HEK293 (cell line): ENCODE measurements around the gene PEX16.

Experiments used
- CTCF ChIA-PET: fragments of 350-600 bp; formaldehyde crosslinking; extraction: SDS; loops from one replicate; lab custom pipeline; 2021; ENCODE audit warnings: antibody characterized with exemption; lab: Yijun Ruan, JAX
- POLR2A ChIA-PET: fragments of 300-600 bp; formaldehyde crosslinking; extraction: SDS; loops from one replicate; lab custom pipeline; 2020; ENCODE audit warnings: antibody characterized with exemption, inconsistent platforms; lab: Yijun Ruan, JAX
- H3K27ac ChIP-seq: fragments of 200-500 bp; sonication (Bioruptor generic); 2 replicates; pipeline ENCODE4 v1.5.1; 2014; ENCODE audit warnings: low read depth, low read length, control low read depth, inconsistent platforms; ENCODE audit errors: extremely low read depth
- H3K36me3 ChIP-seq, 2 experiments: fragments of 200-500 bp in 1 of 2; sonication (Bioruptor generic) in 1 of 2; 1 replicate in 1 of 2; 2 replicates in 1 of 2; pipeline ENCODE4 v1.5.1; 2014 to 2017; ENCODE audit warnings: inconsistent platforms in 2 of 2, low read length in 2 of 2; ENCODE audit not compliant: control insufficient read depth in 2 of 2, insufficient read depth in 1 of 2
- H3K4me1 ChIP-seq: fragments of 200-500 bp; sonication (Bioruptor generic); 2 replicates; pipeline ENCODE4 v1.5.1; 2014; ENCODE audit warnings: mild to moderate bottlenecking, low read length, inconsistent platforms; ENCODE audit not compliant: control insufficient read depth, insufficient read depth
- H3K4me3 ChIP-seq: 2 replicates; pipeline ENCODE4 v1.5.1; 2011; ENCODE audit warnings: low read depth, mild to moderate bottlenecking, control low read depth, low read length, moderate library complexity
- H3K9me3 ChIP-seq: fragments of 200-500 bp; sonication (Bioruptor generic); 2 replicates; pipeline ENCODE4 v1.5.1; 2014; ENCODE audit warnings: low read depth, low read length, inconsistent platforms; ENCODE audit not compliant: control insufficient read depth, insufficient read depth
- BCL11A ChIP-seq: fragments of 450-650 bp; formaldehyde crosslinking; IDR thresholded peaks from 2 replicates; pipeline ENCODE4 v1.5.1; 2016; ENCODE audit warnings: low read depth, missing biosample characterization, missing genetic modification characterization
- BCL11B ChIP-seq: fragments of 450-650 bp; formaldehyde crosslinking; IDR thresholded peaks from 2 replicates; pipeline ENCODE4 v1.5.1; 2016; ENCODE audit warnings: low read depth, missing biosample characterization, missing genetic modification characterization
- BCL6B ChIP-seq: fragments of 450-650 bp; formaldehyde crosslinking; IDR thresholded peaks from 2 replicates; pipeline ENCODE4 v1.5.1; 2017; ENCODE audit warnings: missing biosample characterization, missing genetic modification characterization
- GFI1B ChIP-seq: fragments of 450-650 bp; formaldehyde crosslinking; IDR thresholded peaks from 2 replicates; pipeline ENCODE4 v1.5.1; 2016; ENCODE audit warnings: missing biosample characterization, missing genetic modification characterization
- HOXC10 ChIP-seq: sonication (generic); formaldehyde crosslinking; IDR thresholded peaks from 2 replicates; pipeline ENCODE4 v1.8.1; 2023; ENCODE audit warnings: mild to moderate bottlenecking, missing genetic modification reagents
- KLF1 ChIP-seq: fragments of 450-650 bp; formaldehyde crosslinking; IDR thresholded peaks from 2 replicates; pipeline ENCODE4 v1.5.1; 2016; ENCODE audit warnings: missing biosample characterization, missing genetic modification characterization
- KLF17 ChIP-seq: fragments of 450-650 bp; formaldehyde crosslinking; IDR thresholded peaks from 2 replicates; pipeline ENCODE4 v1.5.1; 2016; ENCODE audit warnings: missing biosample characterization, missing genetic modification characterization
- MEIS1 ChIP-seq: sonication (generic); formaldehyde crosslinking; IDR thresholded peaks from 2 replicates; pipeline ENCODE4 v1.8.1; 2022; ENCODE audit warnings: missing genetic modification reagents, mild to moderate bottlenecking, borderline replicate concordance
- OSR2 ChIP-seq: fragments of 450-650 bp; formaldehyde crosslinking; IDR thresholded peaks from 2 replicates; pipeline ENCODE4 v1.5.1; 2016; ENCODE audit warnings: missing biosample characterization, missing genetic modification characterization
- ZBTB17 ChIP-seq: fragments of 450-650 bp; formaldehyde crosslinking; IDR thresholded peaks from 2 replicates; pipeline ENCODE4 v1.5.1; 2016; ENCODE audit warnings: missing biosample characterization, missing genetic modification characterization
- ZFP37 ChIP-seq: fragments of 450-650 bp; formaldehyde crosslinking; IDR thresholded peaks from 2 replicates; pipeline ENCODE4 v1.5.1; 2016; ENCODE audit warnings: missing biosample characterization, missing genetic modification characterization
- ZNF10 ChIP-seq: fragments of 450-650 bp; formaldehyde crosslinking; IDR thresholded peaks from 2 replicates; pipeline ENCODE4 v1.5.1; 2017; ENCODE audit warnings: missing biosample characterization, missing genetic modification characterization
- ZNF112 ChIP-seq: fragments of 450-650 bp; formaldehyde crosslinking; IDR thresholded peaks from 2 replicates; pipeline ENCODE4 v1.5.0; 2017; ENCODE audit warnings: missing biosample characterization, missing genetic modification characterization
- ZNF114 ChIP-seq: fragments of 450-650 bp; formaldehyde crosslinking; IDR thresholded peaks from 2 replicates; pipeline ENCODE4 v1.5.0; 2017; ENCODE audit warnings: missing biosample characterization, missing genetic modification characterization
- ZNF121 ChIP-seq: fragments of 450-650 bp; formaldehyde crosslinking; IDR thresholded peaks from 2 replicates; pipeline ENCODE4 v1.5.1; 2016; ENCODE audit warnings: missing biosample characterization, missing genetic modification characterization
- ZNF132 ChIP-seq: fragments of 450-650 bp; formaldehyde crosslinking; IDR thresholded peaks from 2 replicates; pipeline ENCODE4 v1.5.1; 2017; ENCODE audit warnings: missing biosample characterization, missing genetic modification characterization, borderline replicate concordance
- ZNF416 ChIP-seq: fragments of 450-650 bp; formaldehyde crosslinking; IDR thresholded peaks from 2 replicates; pipeline ENCODE4 v1.5.1; 2016; ENCODE audit warnings: missing biosample characterization, missing genetic modification characterization
- ZNF529 ChIP-seq: fragments of 450-650 bp; formaldehyde crosslinking; IDR thresholded peaks from 2 replicates; pipeline ENCODE4 v1.5.1; 2017; ENCODE audit warnings: missing genetic modification characterization, missing biosample characterization; ENCODE audit not compliant: insufficient replicate concordance
- ZNF571 ChIP-seq: fragments of 450-650 bp; formaldehyde crosslinking; IDR thresholded peaks from 2 replicates; pipeline ENCODE4 v1.5.0; 2017; ENCODE audit warnings: missing biosample characterization, missing genetic modification characterization
- ZNF585B ChIP-seq: fragments of 450-650 bp; formaldehyde crosslinking; IDR thresholded peaks from 2 replicates; pipeline ENCODE4 v1.5.1; 2016; ENCODE audit warnings: missing biosample characterization, missing genetic modification characterization
- ZNF658 ChIP-seq: fragments of 450-650 bp; formaldehyde crosslinking; IDR thresholded peaks from 2 replicates; pipeline ENCODE4; 2016; ENCODE audit warnings: missing biosample characterization, missing genetic modification characterization
- ZNF701 ChIP-seq: fragments of 450-650 bp; formaldehyde crosslinking; IDR thresholded peaks from 2 replicates; pipeline ENCODE4 v1.5.1; 2016; ENCODE audit warnings: missing biosample characterization, missing genetic modification characterization
- ZNF747 ChIP-seq: fragments of 450-650 bp; formaldehyde crosslinking; IDR thresholded peaks from 2 replicates; pipeline ENCODE4 v1.5.1; 2016; ENCODE audit warnings: missing biosample characterization, missing genetic modification characterization
- ZNF76 ChIP-seq: fragments of 450-650 bp; formaldehyde crosslinking; IDR thresholded peaks from 2 replicates; pipeline ENCODE4; 2016; ENCODE audit warnings: low read depth, missing biosample characterization, missing genetic modification characterization, borderline replicate concordance
- ZXDB ChIP-seq: fragments of 450-650 bp; formaldehyde crosslinking; IDR thresholded peaks from 2 replicates; pipeline ENCODE4 v1.5.1; 2016; ENCODE audit warnings: missing biosample characterization, missing genetic modification characterization
- TF ChIP-seq, protein P1 (sequence below): sonication (generic); formaldehyde crosslinking; IDR thresholded peaks from 2 replicates; pipeline ENCODE4 v1.8.1; 2022; ENCODE audit warnings: mild to moderate bottlenecking, moderate library complexity, missing genetic modification reagents
- TF ChIP-seq, protein P2 (sequence below): fragments of 450-650 bp; formaldehyde crosslinking; IDR thresholded peaks from 2 replicates; pipeline ENCODE4 v1.5.1; 2016; ENCODE audit warnings: missing biosample characterization, missing genetic modification characterization

The PEX16 gene

DNA sequence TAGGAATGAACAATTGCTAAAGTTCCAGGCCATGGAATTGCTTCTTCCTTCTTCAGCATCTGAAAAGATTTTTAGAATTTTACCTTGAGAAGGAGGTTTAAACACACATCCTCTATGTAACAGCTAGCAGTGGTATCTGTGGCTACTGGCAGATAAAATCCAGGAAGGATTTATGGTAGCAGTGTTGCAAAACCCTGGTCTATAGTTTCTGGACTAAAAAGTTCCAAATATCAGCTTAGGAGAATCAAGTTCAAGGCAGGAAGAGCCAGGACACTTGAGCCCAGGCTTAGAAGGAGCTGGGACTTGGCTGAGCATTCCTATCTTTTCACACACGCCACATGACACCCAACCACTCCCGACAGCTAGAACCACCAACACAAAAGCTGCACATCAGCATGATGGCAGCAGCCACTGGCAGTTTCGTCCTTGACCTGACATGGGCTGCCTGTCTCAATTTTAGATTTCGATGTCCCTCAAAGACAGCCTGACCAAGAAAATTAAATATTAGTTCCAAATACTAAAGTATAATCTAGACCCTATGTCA lies 18.9 kb upstream of the PEX16 start:
- TF ChIP-seq ZBTB17 (no peak), MEIS1 (no peak), ZNF416 (no peak), OSR2 (tag by site-specific recombination) (no peak), ZNF121 (tag by site-specific recombination) (no peak), ZNF571 (no peak), KLF1 (no peak), ZNF112 (tag by site-specific recombination) (no peak), ZFP37 (no peak), ZXDB (tag by site-specific recombination) (no peak)
- TF ChIP-seq, protein P1, sequence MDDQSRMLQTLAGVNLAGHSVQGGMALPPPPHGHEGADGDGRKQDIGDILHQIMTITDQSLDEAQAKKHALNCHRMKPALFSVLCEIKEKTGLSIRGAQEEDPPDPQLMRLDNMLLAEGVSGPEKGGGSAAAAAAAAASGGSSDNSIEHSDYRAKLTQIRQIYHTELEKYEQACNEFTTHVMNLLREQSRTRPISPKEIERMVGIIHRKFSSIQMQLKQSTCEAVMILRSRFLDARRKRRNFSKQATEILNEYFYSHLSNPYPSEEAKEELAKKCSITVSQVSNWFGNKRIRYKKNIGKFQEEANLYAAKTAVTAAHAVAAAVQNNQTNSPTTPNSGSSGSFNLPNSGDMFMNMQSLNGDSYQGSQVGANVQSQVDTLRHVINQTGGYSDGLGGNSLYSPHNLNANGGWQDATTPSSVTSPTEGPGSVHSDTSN (CRISPR knock-in tag), result no peak
- H3K4me3 ChIP-seq, result no peak overlapping the region
- POLR2A ChIA-PET, result no interaction called here
- CTCF ChIA-PET, result interaction anchor here (0.7 to 2.1 kb wide), 3 partner anchors 29 to 70 kb away, joined by 3 to 9 read pairs (median 4); no protein-coding TSS in a partner anchor
- H3K9me3 ChIP-seq, result no peaks in the 10 kb centered on the region
- H3K36me3 ChIP-seq, result peaks cover 0 to 54% of the 10 kb centered on the region in 2 experiments; a peak in 1 of 3 replicates
- H3K4me1 ChIP-seq, result no peaks in the 10 kb centered on the region
- no peak overlapping the region for H3K27ac ChIP-seq

DNA sequence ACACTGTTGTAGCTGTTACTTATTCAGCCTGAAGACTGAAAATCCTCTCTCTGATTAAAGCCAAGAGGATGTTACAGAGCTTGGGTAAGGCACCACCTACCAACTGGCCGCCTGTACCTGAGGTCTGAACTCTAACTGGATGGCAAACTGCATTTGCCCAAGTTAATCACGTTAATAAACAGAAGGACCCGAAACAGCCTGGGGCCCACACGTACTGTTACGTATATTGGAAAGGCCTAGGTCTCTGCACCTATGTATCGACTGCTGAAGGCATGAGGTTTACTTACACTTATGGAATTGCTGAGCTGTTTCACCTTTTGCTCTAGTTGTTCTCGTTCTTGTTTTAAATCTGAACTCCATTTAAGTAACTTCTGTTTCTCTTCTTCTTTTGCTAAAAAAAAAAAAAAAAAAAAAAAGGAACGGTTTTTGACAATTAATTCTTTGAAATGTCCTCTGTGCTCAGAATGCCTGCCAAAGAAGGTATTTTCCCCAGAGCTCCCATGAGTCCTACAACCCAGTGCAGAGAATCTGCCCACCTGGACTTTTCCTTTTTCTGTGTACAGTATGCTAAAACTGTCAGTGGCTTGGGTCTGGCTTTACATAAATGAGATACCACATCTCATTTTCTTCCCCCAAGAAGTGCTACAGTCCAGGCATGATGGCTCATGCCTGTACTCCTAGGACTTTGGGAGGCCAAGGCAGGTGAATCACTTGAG lies 17.8 kb upstream of the PEX16 start:
- H3K9me3 ChIP-seq, result no peaks in the 10 kb centered on the region
- ChIA-PET POLR2A (interaction anchor here (0.7 kb wide), 1 partner anchor 72 kb away, joined by 6 read pairs; no protein-coding TSS in a partner anchor), CTCF (interaction anchor here (0.9 kb wide), 1 partner anchor 30 kb away, joined by 3 read pairs; no protein-coding TSS in a partner anchor)
- no peaks in the 10 kb centered on the region for H3K4me1 ChIP-seq
- no peak overlapping the region for H3K4me3 ChIP-seq
- H3K36me3 ChIP-seq, result peaks cover 0 to 56% of the 10 kb centered on the region in 2 experiments; a peak in 1 of 3 replicates
- H3K27ac ChIP-seq, result no peak overlapping the region
- TF ChIP-seq ZNF658 (no peak), ZNF10 (tag by site-specific recombination) (no peak), KLF17 (tag by site-specific recombination) (no peak), BCL11A (tag by site-specific recombination) (no peak), ZNF701 (tag by site-specific recombination) (no peak), ZNF529 (tag by site-specific recombination) (no peak), BCL6B (no peak)

DNA sequence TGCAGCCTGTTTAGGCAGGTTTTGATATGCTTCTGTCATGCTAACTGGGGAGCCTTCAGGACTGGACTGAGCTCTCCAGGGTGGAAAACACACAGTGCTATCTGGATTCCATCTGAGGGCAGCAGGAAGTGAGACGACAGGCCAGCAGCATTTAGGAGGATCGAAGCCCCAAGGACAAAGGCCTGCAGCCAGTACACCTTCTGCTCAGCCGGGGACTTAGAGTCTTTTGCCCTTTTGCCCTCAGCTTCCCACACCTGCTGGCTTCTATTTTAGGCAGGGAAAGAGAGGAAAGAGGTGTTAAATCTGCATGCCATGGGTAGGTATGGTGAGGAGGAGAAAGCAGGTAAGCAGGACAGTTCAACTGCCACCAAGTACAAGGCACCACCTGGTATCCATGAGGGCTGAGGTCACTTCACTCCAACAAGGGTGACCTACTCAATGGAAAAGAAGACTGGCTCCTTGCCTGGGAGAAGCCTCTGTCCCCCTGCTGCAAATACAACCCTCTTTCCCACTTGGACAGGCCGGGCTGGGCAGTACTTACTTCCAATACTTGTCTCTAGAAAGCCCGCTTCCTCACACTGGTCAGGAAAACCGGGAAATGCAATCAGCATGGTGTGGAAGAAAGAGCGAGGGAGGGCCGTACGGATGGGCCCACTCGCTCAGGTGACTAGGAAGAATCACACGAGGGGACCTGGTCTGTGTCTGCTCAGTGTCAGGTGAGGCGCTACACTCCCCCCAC lies 17.1 kb upstream of the PEX16 start:
- ChIA-PET POLR2A (interaction anchor here (0.7 kb wide), 1 partner anchor 71 kb away, joined by 6 read pairs; no protein-coding TSS in a partner anchor), CTCF (no interaction called here)
- H3K4me1 ChIP-seq, result no peaks in the 10 kb centered on the region
- H3K36me3 ChIP-seq, result peaks cover 0 to 56% of the 10 kb centered on the region in 2 experiments; a peak in 1 of 3 replicates
- H3K27ac ChIP-seq, result no peak overlapping the region
- no peak overlapping the region for H3K4me3 ChIP-seq
- no peaks in the 10 kb centered on the region for H3K9me3 ChIP-seq
- no peak for TF ChIP-seq ZNF76 (tag by site-specific recombination)
- no peak for TF ChIP-seq ZNF585B (tag by site-specific recombination)
- no peak for TF ChIP-seq ZNF132
- TF ChIP-seq, protein P2, sequence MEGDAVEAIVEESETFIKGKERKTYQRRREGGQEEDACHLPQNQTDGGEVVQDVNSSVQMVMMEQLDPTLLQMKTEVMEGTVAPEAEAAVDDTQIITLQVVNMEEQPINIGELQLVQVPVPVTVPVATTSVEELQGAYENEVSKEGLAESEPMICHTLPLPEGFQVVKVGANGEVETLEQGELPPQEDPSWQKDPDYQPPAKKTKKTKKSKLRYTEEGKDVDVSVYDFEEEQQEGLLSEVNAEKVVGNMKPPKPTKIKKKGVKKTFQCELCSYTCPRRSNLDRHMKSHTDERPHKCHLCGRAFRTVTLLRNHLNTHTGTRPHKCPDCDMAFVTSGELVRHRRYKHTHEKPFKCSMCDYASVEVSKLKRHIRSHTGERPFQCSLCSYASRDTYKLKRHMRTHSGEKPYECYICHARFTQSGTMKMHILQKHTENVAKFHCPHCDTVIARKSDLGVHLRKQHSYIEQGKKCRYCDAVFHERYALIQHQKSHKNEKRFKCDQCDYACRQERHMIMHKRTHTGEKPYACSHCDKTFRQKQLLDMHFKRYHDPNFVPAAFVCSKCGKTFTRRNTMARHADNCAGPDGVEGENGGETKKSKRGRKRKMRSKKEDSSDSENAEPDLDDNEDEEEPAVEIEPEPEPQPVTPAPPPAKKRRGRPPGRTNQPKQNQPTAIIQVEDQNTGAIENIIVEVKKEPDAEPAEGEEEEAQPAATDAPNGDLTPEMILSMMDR (tag by site-specific recombination), result no peak
- no peak for TF ChIP-seq HOXC10
- TF ChIP-seq ZNF747 (tag by site-specific recombination), result no peak
- TF ChIP-seq GFI1B, result no peak
- TF ChIP-seq BCL11B (tag by site-specific recombination), result no peak
- no peak for TF ChIP-seq ZNF114 (tag by site-specific recombination)
